ENCODE results near the gene AAMP. TPM values are rescaled to one million over a fixed set of nuclear protein-coding genes. Genes with fewer than 3 reads are reported as not detected.
A peak's percentile ranks its signal among the peaks of the same experiment; 100 is the strongest.

The AAMP gene
- total RNA-seq, 1 donor from 2014 or later = 106 TPM

DNA sequence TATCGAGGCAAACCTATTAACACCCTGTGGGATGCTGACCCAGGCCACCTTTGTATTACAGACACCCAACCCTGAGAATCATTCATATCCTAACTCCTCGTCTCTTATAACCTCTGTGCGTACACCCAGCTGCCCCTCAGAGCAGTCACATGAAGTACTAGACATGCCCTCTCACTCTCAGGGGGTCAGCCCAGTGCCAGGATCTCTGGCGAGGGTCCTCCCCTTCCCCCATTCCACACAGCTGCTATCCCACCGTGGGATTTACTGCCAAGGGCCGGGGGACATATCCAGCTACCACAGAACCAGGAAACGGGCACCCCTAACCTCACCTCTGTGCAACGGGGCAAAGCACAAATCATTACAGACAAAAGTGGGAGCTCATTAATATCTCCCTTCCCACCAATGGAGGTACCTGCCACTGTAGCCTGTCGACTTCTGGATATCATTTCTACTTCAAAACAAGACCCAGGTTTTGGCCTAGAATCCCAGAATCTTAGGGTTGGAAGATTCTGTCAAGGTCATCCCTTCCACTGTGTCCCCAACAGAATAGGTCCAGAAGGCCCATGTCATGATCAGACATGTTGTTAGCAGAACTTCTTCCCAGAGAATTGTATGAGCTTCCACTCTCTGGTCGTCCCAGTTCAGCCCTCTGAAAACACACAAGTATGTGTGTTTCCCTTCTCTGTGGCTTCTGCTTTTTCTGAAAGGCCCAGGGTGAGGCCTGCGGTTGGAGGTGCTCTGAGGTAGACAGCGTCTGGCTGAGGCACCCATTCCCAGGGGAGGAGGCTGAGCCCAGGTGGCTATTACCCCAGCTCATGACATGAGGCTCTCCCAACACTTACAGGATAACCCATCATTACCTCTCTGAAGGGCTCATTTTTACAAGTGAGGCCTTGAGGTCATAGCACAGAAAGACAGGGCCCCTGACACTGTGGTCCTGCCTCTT is 20.7 kb upstream of the AAMP start:
- H3K27ac ChIP-seq = peak overlapping the region; percentile 100
- peak overlapping the region; percentile 68 to 99 for H3K4me3 ChIP-seq
- no peak for DNase-seq (ENCODE audit: extremely low spot score in 2 of 2)
- intact Hi-C loops (cut with DNase I) = loop anchor here (5.0 kb wide), 1 partner anchor 107 kb away; the partner anchor contains the start of gene CTDSP1
- TF ChIP-seq, protein P1, sequence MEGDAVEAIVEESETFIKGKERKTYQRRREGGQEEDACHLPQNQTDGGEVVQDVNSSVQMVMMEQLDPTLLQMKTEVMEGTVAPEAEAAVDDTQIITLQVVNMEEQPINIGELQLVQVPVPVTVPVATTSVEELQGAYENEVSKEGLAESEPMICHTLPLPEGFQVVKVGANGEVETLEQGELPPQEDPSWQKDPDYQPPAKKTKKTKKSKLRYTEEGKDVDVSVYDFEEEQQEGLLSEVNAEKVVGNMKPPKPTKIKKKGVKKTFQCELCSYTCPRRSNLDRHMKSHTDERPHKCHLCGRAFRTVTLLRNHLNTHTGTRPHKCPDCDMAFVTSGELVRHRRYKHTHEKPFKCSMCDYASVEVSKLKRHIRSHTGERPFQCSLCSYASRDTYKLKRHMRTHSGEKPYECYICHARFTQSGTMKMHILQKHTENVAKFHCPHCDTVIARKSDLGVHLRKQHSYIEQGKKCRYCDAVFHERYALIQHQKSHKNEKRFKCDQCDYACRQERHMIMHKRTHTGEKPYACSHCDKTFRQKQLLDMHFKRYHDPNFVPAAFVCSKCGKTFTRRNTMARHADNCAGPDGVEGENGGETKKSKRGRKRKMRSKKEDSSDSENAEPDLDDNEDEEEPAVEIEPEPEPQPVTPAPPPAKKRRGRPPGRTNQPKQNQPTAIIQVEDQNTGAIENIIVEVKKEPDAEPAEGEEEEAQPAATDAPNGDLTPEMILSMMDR (IDR thresholded peaks at IDR 0.05) = no peak
- TF ChIP-seq POLR2AphosphoS5 (IDR thresholded peaks at IDR 0.05; ENCODE audit: insufficient read depth in 1 of 2, low read depth in 1 of 2) (no peak), POLR2A (IDR thresholded peaks at IDR 0.05) (no peak)
- H3K36me3 ChIP-seq = no peaks in the 10 kb centered on the region
- no peaks in the 10 kb centered on the region for H3K9me3 ChIP-seq
- H3K4me1 ChIP-seq = peaks cover 89% of the 10 kb centered on the region
- H3K27me3 ChIP-seq = no peaks in the 10 kb centered on the region

DNA sequence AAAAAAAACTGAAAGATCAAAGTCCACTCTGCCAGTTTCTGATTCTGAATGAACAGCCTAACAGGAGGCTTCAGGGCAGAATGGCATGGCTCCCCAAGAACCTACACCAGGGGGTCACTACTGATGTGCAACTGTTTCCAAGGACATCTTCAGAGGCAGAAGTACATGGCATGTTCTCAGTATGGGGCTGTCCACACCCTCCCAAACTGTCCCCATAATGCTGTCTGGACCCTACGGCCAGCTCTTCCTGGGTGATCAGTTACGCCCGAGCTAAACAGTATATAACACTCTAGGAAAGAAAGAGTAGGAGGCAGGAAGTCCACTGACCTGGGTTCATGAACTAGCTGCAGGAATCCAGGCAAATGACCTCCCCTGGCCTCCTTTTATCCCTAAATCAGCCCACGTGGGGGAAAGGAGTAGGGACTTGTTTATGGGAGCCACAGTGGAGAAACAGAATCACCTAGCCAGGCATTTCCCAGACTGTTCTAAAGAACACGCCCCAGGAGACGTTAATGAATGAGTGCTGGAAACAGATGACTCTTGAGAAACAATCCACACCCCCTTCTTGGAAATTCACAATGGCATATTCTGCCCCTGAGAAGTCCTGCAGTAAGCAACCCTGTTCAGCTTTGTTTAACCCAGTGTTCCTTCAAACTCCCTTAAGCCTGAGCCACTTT is 19.8 kb upstream of the AAMP start:
- Histone ChIP-seq H3K27me3 (no peaks in the 10 kb centered on the region), H3K36me3 (no peaks in the 10 kb centered on the region), H3K4me1 (peaks cover 89% of the 10 kb centered on the region), H3K27ac (peak overlapping the region; percentile 100), H3K9me3 (no peaks in the 10 kb centered on the region), H3K4me3 (peak overlapping the region; percentile 68 to 99)
- TF ChIP-seq, protein P1 (IDR thresholded peaks at IDR 0.05) = no peak
- TF ChIP-seq POLR2A (IDR thresholded peaks at IDR 0.05) (peak in 1 of 2 donors; percentile 12), POLR2AphosphoS5 (IDR thresholded peaks at IDR 0.05; ENCODE audit: insufficient read depth in 1 of 2, low read depth in 1 of 2) (peak; percentile 11 to 91)
- intact Hi-C loops (cut with DNase I) = loop anchor here (5.0 kb wide), 1 partner anchor 108 kb away; the partner anchor contains the start of gene CTDSP1
- DNase-seq (ENCODE audit: extremely low spot score in 2 of 2) = no peak

DNA sequence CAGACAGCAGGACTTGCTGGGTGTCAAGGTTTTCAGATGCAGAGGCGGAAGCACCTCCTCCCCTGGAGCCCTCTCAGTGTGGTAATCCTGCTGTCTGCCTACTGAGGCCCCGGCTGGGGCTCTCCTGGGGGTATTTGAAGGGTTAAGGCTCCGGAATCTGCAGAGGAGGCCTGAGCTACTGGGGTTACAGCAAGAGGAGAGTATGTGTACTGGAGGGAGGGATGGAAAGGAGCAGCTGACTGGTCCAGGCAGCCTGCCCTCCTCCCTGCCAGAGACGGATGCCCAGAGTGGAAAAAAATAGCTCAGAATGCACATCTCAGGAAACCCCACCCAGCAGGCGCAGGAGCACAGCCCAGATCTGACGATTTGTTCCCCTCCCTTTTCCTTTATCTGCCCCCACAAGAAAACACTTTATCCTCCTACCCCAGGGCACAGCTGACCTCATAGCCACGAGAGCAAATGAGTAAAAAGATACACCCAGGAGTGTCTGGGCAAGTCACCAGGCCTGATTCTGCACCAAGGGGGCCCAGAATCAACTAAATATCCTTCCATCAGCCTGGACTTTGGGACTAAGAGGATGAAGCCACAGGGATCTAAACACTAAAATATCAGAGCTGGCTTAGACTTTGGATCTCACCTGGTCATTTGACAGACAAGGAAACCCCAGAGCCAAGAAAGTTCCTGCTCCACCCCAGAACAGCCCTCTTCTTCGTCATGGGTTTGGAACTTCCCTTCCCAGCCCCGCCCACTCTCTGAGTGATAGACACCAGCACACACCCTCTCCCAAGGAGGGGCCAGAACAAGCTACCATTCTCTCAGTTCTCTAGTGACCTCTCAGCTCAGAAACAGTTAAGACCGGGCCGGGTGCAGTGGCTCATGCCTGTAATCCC is 16.9 kb upstream of the AAMP start:
- H3K4me3 ChIP-seq = peak overlapping the region; percentile 54
- H3K36me3 ChIP-seq = peaks cover 0 to under 1% of the 10 kb centered on the region in 2 donors
- peaks cover 96% of the 10 kb centered on the region for H3K4me1 ChIP-seq
- H3K27me3 ChIP-seq = no peaks in the 10 kb centered on the region
- DNase-seq (ENCODE audit: extremely low spot score in 2 of 2) = peak in 1 of 2 donors; percentile 99
- TF ChIP-seq POLR2A (IDR thresholded peaks at IDR 0.05) = peak in 1 of 2 donors; percentile 59
- TF ChIP-seq, protein P1 (IDR thresholded peaks at IDR 0.05) = peak in 1 of 3 experiments; percentile 7
- peak; percentile 89 to 91 for TF ChIP-seq POLR2AphosphoS5 (IDR thresholded peaks at IDR 0.05; ENCODE audit: insufficient read depth in 1 of 2, low read depth in 1 of 2)
- intact Hi-C loops (cut with DNase I) = no loop called here
- no peaks in the 10 kb centered on the region for H3K9me3 ChIP-seq
- H3K27ac ChIP-seq = peak overlapping the region; percentile 100

DNA sequence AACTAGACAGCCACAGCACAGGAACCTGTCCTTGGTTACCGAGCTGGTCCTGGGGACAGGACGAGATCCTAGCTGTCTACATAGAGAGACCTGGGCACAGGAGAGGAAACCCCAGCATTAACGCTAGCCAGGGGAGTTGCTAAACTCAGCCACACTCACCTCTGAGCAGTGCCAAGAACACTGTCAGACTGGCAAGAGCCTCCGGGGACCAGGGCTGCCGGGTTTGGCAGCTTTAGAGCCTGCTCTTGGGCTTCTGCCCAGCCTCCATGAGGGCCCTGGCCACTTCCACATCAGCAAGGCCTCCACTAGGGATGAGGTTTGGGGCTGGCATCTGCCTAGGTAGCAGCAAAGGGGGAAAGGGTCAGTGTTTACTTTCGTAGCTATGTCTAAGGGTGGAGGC is 15.7 kb upstream of the AAMP start:
- TF ChIP-seq POLR2AphosphoS5 (IDR thresholded peaks at IDR 0.05; ENCODE audit: insufficient read depth in 1 of 2, low read depth in 1 of 2) = peak in 1 of 2 donors; percentile 30
- TF ChIP-seq, protein P1 (IDR thresholded peaks at IDR 0.05) = no peak
- H3K27me3 ChIP-seq = no peaks in the 10 kb centered on the region
- H3K9me3 ChIP-seq = no peaks in the 10 kb centered on the region
- H3K36me3 ChIP-seq = peaks cover 0 to 13% of the 10 kb centered on the region in 2 donors
- H3K4me3 ChIP-seq = peak overlapping the region; percentile 54
- H3K27ac ChIP-seq = peak overlapping the region; percentile 100
- intact Hi-C loops (cut with DNase I) = no loop called here
- no peak for DNase-seq (ENCODE audit: extremely low spot score in 2 of 2)
- H3K4me1 ChIP-seq = peaks cover 93% of the 10 kb centered on the region
